Daoy (cell line): Measurements from ENCODE around the gene ADGRG1. TPM values are rescaled to one million over a fixed set of nuclear protein-coding genes. Genes with fewer than 3 reads are reported as not detected.
A peak's percentile ranks its signal among the peaks of the same experiment; 100 is the strongest.

Experiments
- DNase-seq: peaks from one replicate; pipeline ENCODE4 v3.0.0-alpha.2; 2015; ENCODE audit warnings: low read depth
- total RNA-seq: library from RNA; depleted of rRNA; stranded (reverse); fragments of >200 nt; shearing (Covaris generic); gene quantifications from 2 replicates; pipeline ENCODE4 v1.2.3, GENCODE V29; 2014

Gene ADGRG1
- total RNA-seq, 1 experiment from 2014 or later, result 6.6 TPM

DNA sequence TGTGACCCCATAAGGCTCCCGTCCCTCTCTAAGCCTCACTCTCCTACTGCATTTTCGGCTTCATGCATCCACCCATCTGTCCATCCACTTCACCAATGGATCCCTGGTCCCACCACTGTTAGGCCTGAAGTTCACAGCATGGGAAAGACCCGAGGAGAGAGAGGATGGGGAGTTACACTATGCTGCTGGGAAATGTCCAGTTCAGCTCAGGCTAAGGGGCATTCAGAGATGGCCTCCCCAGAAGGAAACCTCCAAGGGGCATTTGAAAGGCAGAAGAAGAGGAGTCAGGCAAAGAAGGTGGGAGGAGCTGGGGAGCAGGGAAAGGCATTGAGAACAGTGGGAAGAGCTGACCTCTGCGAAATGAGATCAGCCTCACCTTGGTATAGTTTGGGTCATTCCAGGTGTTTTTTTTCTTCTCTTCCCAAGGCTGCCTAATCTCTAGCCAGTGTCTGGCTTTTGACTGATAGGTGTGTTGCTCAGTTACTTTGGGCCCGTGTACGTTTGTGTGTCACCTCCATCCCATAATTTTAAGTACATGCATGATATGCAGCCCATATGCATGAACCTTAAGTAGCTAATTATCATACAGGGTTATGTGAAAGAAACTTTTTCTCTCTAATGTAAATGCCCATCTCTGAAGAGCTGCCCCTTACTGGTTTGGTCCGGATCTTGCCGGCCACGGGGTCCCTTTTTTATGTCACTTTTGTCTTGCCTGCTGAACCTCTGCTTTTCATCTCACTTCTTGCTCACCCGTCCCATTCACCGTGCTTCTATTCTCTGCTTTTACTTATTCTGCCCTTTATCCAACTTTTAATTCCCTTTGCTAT lies 54.6 kb downstream of the ADGRG1 start:
- no peak for DNase-seq

DNA sequence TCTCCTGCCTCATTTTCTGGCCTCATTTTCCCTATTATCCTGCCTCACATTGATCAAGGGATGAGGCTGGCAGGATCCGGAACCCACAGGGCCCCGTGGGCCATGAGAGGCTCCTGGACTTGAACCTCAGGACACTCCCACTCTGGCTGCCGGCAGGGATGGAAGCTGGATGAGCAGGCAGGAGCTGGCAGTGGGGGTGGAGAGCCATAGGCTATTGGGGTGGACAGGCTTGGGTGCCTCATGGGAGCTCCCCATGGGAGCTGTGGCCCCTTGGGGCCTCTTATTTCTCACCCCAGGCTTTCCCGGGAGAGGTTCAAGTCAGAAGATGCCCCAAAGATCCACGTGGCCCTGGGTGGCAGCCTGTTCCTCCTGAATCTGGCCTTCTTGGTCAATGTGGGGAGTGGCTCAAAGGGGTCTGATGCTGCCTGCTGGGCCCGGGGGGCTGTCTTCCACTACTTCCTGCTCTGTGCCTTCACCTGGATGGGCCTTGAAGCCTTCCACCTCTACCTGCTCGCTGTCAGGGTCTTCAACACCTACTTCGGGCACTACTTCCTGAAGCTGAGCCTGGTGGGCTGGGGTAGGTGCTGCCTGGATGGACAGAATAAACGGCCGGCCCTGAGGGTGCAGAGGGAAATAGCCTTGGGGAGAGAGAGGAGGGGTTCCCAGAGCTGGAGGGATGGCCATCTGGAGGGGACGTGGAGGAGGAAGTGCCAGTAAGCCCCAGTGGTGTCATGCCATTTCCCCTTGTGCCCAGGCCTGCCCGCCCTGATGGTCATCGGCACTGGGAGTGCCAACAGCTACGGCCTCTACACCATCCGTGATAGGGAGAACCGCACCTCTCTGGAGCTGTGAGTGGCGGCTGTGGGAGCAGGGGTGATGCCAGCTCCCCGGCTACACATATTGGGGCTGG lies 55.5 kb downstream of the ADGRG1 start:
- DNase-seq, result no peak

DNA sequence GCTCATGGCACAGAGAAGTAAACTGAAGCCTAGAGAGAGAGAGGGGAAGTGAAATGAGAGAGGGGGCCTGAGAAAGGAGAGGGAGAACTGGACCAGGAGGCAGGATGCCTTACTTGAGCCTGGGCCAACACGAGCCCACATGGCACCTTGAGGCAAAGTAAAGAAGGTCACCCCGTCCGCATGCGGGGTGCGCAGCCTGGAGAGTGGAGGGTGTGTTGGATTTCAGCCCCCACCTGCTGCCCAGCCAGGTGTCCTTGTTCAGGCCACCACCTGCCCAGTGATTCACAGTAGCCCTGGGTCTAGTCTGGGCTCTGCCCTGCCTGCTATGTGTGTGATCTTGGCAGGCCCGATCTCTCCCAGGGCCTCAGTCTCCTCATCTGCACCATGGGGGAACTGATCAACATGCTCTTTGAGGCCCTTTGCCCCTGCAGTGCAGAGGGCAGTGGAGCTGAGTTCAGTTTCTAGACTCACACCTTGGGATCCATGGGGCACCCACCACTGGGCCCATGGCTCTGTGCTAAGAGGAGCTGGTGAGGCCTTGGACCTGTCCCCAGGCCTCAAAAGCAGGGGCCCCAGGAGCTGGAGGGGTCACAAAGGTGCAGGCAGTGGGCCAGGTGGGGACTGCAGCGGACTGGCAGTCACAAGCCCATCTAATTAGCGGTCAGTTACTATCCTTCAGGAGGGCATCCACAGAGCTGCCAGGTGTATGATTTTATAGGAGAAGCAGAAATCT lies 56.4 kb downstream of the ADGRG1 start:
- no peak for DNase-seq

DNA sequence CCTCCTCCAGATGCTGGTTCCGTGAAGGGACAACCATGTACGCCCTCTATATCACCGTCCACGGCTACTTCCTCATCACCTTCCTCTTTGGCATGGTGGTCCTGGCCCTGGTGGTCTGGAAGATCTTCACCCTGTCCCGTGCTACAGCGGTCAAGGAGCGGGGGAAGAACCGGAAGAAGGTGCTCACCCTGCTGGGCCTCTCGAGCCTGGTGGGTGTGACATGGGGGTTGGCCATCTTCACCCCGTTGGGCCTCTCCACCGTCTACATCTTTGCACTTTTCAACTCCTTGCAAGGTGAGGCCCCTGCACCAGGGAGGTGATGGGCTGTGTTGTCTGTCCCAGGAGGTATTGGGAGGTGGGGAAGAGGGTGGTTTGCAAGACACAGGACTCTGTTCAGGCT lies 57.2 kb downstream of the ADGRG1 start:
- DNase-seq, result no peak

DNA sequence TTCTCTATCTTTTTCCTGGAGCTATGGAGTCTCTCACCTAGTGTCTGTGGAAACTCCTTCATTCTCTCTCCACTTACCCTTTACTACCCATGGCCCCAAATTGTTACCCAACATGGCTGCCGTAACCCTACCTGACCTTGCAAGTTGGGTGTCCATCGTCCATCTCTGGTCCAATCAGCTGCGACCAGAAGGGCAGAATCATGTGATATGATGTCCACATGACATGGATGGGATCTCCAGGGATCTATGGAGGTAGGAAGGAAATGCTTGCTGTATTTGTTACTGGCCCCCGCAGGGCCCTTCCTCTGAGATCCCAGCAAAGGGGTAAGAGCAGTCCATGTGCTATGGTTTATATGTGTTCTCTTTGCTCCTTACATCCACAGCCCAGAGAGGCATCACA lies 58.1 kb downstream of the ADGRG1 start:
- DNase-seq, result no peak

DNA sequence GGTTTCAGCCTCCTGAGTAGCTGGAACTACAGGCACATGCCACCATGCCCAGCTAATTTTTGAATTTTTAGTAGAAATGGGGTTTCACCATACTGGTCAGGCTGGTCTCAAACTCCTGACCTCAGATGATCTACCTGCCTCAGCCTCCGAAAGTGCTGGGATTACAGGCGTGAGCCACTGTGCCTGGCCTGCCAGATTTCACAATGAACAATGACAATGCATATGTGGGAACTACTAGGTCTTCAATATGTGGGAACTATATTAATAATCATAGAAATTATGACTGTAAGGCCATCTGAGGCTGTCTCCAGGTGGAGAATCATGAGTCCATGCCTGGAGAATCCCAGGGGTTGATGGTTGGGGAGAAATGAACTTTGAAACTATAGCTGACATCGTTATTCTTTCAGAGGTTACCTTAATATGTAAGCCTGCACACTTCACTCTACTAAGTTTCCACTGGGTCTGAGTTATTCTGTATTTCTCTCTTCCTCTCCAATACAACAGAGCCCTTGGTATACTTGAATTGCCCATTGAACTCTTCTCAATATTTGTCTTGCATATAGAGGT lies 59.0 kb downstream of the ADGRG1 start:
- no peak for DNase-seq

DNA sequence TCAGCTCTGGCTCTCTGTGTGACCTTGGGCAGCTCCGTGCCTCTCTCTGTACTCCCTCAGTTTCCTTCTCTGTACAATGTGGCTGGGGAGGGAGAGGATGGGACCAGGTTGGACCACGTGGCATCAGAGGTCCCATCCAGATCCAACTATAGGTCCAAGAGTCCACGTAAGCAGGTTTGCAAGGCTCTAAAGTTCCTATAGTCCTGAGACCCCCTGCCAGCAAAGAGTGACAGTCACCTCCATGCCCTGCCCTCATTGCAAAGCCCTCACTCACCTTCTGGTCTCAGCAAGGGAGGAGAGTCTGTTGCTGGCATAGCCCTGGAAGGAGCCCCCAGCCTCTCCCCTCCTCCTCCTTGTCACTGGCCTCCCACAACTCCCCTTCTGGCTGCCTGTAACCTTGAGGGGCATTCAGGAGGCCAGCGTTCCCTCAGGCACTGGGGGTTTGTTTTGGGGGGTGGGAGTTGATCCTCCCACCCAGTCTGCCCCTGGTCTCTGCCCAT lies 60.1 kb downstream of the ADGRG1 start:
- DNase-seq, result no peak

DNA sequence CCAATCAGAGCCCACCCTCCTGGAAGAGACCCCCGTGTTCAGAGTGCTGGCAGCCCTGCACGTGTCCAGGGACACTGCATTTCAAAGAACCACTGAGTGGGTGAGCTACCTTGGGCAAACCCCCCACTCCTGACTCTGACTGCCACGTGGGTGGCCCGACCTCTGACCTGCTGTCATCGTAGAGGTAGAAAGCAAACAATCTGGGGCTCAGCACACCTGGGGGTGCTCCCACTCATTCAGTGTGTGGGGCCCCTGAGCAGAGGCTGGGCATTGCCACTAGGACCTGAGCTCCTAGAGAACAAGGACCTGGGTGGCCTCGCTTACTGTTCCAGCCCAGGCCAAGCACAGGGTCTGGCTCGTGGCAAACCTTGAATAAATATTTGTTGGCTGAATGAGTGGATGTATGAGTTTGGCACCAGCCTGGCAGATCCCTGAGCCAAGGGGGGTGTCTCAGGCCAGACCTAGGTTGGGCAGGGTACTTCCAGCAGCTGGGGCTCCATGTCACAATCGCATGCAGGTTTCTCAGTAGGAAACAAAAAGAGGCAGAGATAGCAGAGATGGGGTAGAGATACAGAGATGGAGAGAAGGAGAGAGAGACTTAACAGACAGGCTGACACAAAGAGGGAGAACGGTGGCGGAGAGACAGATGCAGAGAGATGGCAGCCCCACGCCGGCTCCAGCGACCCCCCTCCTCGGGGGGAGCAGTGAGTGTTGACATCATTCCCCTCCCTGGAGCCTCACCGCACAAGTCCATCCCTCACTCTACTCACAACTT lies 60.7 kb downstream of the ADGRG1 start:
- no peak for DNase-seq

DNA sequence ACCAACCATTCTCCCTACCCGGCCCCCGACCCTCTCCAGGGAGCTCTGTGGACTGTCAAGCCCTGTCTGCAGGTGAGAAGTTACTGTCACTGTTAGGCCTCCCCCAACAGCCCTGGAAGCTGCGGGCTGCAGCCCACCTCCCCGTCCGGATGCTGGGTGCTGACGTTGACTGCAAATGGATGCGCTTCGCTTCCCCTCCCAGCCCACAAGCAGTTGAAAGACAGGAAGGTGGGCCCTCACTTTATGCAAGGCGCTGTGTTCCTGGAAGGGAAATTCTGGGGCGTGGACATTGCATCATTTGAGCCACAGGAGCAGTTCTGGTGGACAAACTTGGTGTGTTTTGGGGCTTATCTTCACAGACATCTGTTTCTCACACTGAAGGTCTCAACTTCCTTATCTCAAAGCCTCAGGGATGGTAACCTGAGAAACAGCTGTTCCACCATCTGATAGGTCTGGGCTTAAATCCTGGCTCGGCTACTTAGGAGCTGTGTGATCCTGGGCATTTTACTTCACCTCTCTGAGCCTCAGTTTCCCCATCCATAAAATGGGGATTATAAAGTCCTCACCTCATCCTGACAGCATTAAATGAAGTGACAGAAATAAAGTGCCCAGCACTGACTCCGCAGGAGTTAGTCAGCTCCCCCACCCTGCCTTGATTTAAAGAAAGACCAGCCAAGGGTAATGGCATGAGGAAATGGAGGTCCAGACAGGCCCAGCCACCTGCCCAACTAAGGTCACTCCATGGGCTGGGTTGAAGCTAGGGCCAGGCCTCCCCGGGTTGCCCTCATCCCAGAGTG lies 61.5 kb downstream of the ADGRG1 start:
- no peak for DNase-seq

DNA sequence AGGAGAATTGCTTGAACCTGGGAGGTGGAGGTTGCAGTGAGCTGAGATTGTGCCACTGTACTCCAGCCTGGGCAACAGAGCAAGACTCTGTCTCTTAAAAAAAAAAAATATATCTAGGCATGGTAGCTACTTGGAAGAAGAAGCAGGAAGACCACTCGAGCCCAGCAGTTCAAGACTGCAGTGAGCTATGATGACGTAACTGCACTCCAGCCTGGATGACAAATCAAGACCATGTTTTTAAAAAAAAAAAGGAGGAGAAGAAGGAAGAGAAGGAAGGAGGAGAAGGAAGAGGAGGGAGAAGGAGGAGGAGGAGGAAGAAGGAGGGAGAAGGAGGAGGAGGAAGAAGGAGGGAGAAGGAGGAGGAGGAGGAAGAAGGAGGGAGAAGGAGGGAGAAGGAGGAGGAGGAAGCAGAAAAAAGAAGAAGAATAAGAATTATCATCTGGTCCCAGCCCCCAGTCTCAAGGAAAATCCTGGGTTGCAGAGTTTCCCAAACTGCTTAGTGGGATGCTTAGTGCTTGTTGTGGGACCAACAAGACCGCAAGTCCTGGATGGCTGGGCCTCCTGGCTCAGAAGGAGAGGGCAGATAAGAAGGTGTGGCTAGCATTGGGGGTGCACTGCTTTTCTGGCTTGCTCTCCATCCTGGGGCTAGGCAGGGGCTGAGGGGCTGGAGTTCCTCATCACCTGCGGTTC lies 62.5 kb downstream of the ADGRG1 start:
- no peak for DNase-seq

DNA sequence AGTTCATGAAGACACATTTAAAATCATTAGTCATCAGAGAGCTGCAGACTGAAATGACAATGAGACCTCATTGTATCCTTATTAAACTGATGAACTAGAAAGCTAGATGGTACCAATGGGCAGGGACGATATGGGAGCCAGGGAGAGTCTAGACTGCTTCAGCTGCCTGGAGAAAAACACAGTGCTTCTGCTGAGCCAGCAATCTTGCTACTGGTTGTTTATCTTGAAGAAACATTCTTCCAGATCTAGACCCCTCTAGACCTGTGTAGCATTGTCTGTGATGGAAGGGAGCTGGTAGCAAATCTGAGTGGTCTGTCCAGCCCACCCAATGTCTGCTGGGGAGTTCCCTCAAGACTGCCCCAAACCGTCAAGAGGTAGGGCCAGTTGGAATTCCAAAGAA lies 64.2 kb downstream of the ADGRG1 start:
- no peak for DNase-seq

DNA sequence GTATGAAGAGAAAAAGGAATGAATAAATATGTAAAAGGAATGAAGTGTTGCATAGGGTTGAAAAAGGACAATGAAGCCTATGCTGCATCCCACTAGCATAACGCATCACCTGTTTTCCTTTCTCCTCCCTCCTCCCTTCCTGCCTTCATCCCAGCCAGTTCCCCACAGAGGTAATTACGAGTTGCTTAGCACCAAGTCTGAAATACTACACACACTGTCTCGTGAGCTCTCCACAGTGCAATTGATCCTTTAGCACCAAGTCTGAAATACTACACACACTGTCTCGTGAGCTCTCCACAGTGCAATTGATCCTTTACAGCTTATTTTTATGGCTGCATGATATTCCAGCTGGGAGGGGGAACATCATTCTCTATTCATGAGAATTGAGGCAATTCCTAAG lies 65.1 kb downstream of the ADGRG1 start:
- no peak for DNase-seq

DNA sequence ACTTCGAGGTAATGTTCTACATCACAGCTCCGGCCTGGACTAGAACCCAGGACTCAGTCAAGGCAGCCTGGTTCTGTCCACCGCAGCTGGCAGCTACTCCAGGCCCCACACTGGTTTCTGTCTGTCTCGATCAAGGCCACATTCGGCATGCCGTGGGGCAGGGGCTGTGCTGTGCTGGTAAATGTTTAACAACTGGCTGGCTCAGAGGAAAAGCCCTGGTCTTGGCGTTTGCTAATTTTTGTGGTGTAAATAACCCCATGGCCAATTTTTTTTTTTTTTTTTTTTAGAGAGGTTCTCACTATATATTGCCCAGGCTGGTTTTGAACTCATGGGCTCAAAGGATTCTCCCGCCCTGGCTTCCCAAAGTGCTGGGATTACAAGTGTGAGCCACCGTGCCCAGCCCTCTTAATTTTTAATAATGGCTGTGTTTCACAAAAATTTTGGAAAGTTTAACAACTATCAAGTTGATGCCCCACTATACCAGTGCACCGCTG lies 65.8 kb downstream of the ADGRG1 start:
- DNase-seq, result no peak

DNA sequence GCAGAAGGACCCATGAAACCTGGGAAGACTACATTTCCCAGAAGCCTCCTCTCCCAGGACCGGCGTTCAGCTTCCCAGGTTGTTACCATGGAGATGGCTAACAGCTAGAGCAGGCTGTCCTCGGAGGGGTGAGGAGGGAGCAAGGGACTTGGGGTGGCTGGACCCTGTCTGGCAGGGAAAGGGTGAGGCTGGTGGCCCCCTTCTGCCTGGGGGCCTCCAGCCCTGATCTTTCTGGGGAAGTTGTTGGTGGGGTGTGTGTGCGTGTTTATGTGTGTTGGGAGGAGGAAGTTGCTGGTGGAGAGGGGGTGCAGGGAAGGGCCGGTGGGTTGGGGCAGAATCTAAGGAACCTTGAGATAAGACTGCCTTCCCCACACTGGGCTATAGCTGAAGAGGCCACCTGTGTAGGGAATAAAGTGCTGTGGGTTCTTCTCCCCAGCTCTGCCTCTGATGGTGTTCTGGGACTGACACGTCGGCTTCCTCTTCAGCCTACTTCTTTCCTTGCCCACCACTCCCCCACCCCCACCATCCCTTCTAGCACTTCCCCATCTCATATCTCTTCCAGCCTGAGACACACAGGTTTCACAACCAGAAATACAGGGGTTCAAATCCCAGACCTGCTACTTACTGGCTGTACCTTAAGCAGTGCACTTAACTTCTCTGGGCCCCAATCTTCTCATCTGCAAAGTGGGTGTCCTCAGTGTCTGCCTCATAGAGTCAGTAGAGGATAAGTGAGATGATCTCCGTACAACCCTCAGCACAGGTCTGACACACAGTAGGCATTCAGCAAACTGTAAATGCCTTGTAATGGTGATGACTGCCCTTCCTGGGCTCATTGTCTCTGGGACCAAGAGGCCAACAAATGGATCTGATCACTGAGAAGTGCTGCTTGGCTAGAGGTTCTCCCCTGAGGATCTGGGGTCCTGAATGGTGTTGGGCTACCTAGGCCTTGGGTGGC lies 66.6 kb downstream of the ADGRG1 start, which contains the start of gene DRC7:
DRC7 (plus strand) TSS at position 82 of the 955 bp plus-strand sequence. CDS start 3,144 bp downstream, outside the sequence.
- peak; percentile 42 for DNase-seq

DNA sequence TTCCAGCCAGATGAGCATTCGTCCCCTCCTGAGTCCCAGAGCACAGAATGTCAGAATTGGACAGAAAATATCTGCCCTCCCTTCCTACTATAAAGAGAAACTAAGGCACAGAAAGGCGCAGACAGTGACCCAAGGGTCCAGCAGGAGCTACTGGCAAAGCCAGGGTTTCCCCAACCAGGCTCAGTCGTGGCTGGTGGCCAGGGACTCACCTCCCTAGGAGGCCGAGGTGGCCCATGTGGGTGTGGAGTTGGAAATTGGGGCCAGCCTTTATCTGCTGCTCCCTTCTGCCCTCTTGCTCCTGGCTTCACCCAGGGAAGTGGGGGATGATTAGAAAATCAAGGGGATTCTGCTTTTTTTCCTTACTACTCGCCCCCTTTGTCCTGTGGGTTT lies 67.2 kb downstream of the ADGRG1 start:
- no peak for DNase-seq

DNA sequence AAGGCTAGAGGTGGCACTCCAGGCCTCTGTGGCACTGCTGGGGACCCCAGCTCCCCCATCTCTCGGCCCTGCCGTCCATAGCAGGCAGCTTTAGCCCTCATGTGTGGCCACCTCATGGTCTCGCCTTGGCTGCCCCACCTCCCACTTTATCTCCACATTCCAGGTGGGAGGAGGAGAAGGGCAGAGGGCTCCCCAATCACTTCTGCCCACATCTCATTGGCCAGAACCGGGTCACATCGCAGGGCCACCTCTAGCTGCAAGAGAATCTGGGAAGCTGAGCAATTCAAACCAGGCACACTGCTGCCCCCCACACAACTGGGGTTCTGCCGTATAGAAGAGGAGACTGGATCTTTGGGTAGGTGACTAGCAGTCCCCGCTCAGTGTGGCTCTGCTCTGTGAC lies 67.8 kb downstream of the ADGRG1 start:
- DNase-seq, result no peak

DNA sequence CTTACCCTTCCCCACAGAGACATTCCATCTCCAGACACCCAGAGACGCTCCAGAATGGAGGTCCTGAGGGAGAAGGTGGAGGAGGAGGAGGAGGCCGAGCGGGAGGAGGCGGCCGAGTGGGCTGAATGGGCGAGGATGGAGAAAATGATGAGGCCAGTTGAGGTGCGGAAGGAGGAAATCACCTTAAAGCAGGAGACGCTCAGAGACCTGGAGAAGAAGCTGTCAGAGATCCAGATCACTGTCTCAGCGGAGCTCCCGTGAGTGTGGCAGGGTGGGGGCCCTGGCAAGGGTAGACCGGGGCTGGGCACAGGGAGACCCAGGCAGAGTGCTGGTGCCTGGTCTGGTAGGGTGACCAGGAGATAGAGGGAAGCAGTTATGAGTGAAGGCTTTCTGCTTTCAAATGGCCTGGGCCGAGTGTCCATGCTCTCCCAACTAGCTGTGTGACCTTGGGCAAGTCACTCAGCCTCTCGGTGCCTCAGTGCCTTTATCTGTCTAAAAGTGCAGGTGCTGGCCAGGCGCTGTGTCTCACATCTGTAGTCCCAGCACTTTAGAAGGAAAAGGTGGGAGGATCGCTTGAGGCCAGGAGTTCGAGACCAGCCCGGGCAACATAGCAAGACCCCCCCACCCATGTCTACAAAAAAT lies 69.6 kb downstream of the ADGRG1 start:
- no peak for DNase-seq
